T-cell (primary cell): Measurements from ENCODE around the gene CYP24A1. TPM values are rescaled to one million over a fixed set of nuclear protein-coding genes. Genes with fewer than 3 reads are reported as not detected.

Source experiments
- ATAC-seq, 4 experiments: fragments of 200-7000 bp in 3 of 4; fragments of 150-1000 bp in 1 of 4; cut with Tn5 transposase; replicated peaks in 1 of 4; 1 replicate in 3 of 4; 2 replicates in 1 of 4; pipeline ENCODE4 v1.10.0; 2021; ENCODE audit warnings: moderate library complexity in 3 of 4, mild to moderate bottlenecking in 2 of 4, moderate number of reproducible peaks in 1 of 4
- CTCF ChIA-PET, 2 donors: fragments of 300-600 bp; sonication (Branson Sonifier 250); formaldehyde crosslinking; loops; one replicate each; lab custom pipeline; 2022; ENCODE audit warnings: antibody characterized with exemption in 2 of 2; lab: Charles Lee
- POLR2A ChIA-PET, 2 donors: fragments of 300-600 bp; sonication (Branson Sonifier 250); formaldehyde crosslinking; loops; one replicate each; lab custom pipeline; 2022; ENCODE audit warnings: antibody characterized with exemption in 2 of 2; lab: Charles Lee
- DNase-seq, 35 experiments: peaks; one replicate each; pipeline versions ENCODE4 v3.0.0 to v3.0.0-alpha.2; 2013 to 2023
- H3K27ac ChIP-seq: one replicate; pipeline ENCODE4 v1.5.1; 2013; ENCODE audit warnings: low read length
- H3K27me3 ChIP-seq, 2 experiments: replicated peaks in 1 of 2; 1 replicate in 1 of 2; 2 replicates in 1 of 2; pipeline versions ENCODE4 v1.6.1 to v1.7.0; 2013; ENCODE audit warnings: low read length in 1 of 2, mixed read lengths in 1 of 2; ENCODE audit not compliant: control insufficient read depth in 2 of 2, insufficient read depth in 2 of 2; ENCODE audit errors: extremely low read depth in 1 of 2
- H3K36me3 ChIP-seq, 2 donors: 1 replicate in 1 of 2; 2 replicates in 1 of 2; pipeline versions ENCODE4 v1.6.1 to v1.7.0; 2013; ENCODE audit warnings: low read length in 1 of 2; ENCODE audit not compliant: control insufficient read depth in 2 of 2, insufficient read depth in 1 of 2; ENCODE audit errors: extremely low read depth in 1 of 2
- H3K4me1 ChIP-seq, 2 experiments: 1 replicate in 1 of 2; 2 replicates in 1 of 2; pipeline versions ENCODE4 v1.6.1 to v1.7.0; 2013; ENCODE audit warnings: low read length in 2 of 2, mixed read lengths in 1 of 2; ENCODE audit not compliant: insufficient read depth in 2 of 2, control insufficient read depth in 1 of 2; ENCODE audit errors: extremely low read depth in 1 of 2
- H3K4me3 ChIP-seq, 2 donors: 1 replicate in 1 of 2; 2 replicates in 1 of 2; pipeline versions ENCODE4 v1.5.1 to v1.7.0; 2013; ENCODE audit warnings: mild to moderate bottlenecking in 2 of 2, low read length in 1 of 2, moderate library complexity in 1 of 2; ENCODE audit not compliant: control insufficient read depth in 1 of 2; ENCODE audit errors: extremely low read depth in 1 of 2
- H3K9me3 ChIP-seq: 2 replicates; pipeline ENCODE4 v1.7.0; 2013
- H3K27ac Mint-ChIP-seq, 2 donors: one replicate each; pipeline ENCODE4 v1.8.0; 2020 to 2021; ENCODE audit warnings: mild to moderate bottlenecking in 2 of 2, mixed read lengths in 2 of 2
- H3K27me3 Mint-ChIP-seq, 2 donors: one replicate each; pipeline ENCODE4 v1.8.0; 2021 to 2022; ENCODE audit warnings: mixed read lengths in 2 of 2
- H3K36me3 Mint-ChIP-seq: one replicate; pipeline ENCODE4 v1.8.0; 2021; ENCODE audit warnings: mixed read lengths
- H3K4me1 Mint-ChIP-seq, 3 donors: one replicate each; pipeline ENCODE4 v1.8.0; 2020 to 2022; ENCODE audit warnings: mixed read lengths in 3 of 3, mild to moderate bottlenecking in 1 of 3
- H3K4me3 Mint-ChIP-seq, 3 donors: one replicate each; pipeline ENCODE4 v1.8.0; 2020 to 2022; ENCODE audit warnings: mild to moderate bottlenecking in 3 of 3, mixed read lengths in 3 of 3, moderate library complexity in 3 of 3
- H3K9me3 Mint-ChIP-seq, 3 donors: one replicate each; pipeline ENCODE4 v1.8.0; 2020 to 2022; ENCODE audit warnings: mixed read lengths in 3 of 3
- WGBS: methylation state at CpG from one replicate; pipeline ENCODE4 v1.1.5; 2013; ENCODE audit warnings: missing lambda C conversion rate; ENCODE audit not compliant: insufficient coverage; 5-methylcytosine and 5-hydroxymethylcytosine counted together
- total RNA-seq, 35 experiments: library from RNA in 6 of 35; stranded (reverse) in 6 of 35; fragments of 120-200 nt in 1 of 35; gene quantifications; one replicate each; pipeline versions ENCODE4 v1.2.1 to v1.2.4 and lab custom pipeline; 2013 to 2026

The CYP24A1 gene
- total RNA-seq, 5 donors from 2014 or later (not counting 1 experiment from before 2014, with no cell fraction given) = 0.13 to 0.79 (median 0.42) TPM; not detected in 1

DNA sequence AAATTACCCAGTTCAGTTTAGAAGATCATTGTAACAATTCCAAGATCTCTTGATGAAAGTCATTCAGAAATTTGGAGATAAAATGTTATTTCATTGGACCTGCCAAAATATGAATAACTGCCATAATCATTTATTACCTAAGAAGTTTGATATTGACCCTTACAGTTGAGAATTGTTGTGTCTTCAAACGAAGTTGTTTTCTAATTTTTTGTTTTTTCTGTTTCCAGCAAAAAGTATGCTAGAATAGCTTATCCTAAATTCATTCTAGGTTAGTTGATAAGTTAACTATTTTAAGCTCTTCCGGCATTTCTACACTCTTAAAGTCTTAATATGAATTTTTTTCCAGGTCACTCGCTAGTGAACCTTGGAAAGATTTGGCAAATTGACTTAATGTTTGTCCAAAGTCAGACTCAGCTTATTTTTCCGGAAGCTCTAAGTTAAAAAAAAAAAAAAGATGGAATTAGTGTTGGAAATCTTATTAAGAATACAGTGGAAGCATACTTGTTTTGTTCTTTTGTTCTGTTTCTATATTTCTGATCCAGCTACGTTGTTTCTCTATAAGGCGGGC lies 28.9 kb downstream of the CYP24A1 start:
- Mint-ChIP-seq H3K9me3 (no peaks in the 10 kb centered on the region), H3K27ac (no peak overlapping the region), H3K4me3 (no peak overlapping the region), H3K4me1 (no peaks in the 10 kb centered on the region), H3K36me3 (no peaks in the 10 kb centered on the region), H3K27me3 (peaks cover 13 to 24% of the 10 kb centered on the region in 2 donors)
- ATAC-seq = no peak
- WGBS = 84% methylated on average over 2 of the region's 6 CpGs
- DNase-seq = no peak
- no peak overlapping the region for H3K4me3 ChIP-seq
- H3K27me3 ChIP-seq = peaks cover 0 to 2% of the 10 kb centered on the region in 2 experiments
- H3K36me3 ChIP-seq = no peaks in the 10 kb centered on the region
- ChIA-PET POLR2A (no interaction called here), CTCF (interaction anchor here in 1 of 2 donors (0.6 kb wide), 2 partner anchors 43 to 44 kb away, joined by 4 read pairs; no protein-coding TSS in a partner anchor)
- no peak overlapping the region for H3K27ac ChIP-seq
- no peaks in the 10 kb centered on the region for H3K9me3 ChIP-seq
- no peaks in the 10 kb centered on the region for H3K4me1 ChIP-seq

DNA sequence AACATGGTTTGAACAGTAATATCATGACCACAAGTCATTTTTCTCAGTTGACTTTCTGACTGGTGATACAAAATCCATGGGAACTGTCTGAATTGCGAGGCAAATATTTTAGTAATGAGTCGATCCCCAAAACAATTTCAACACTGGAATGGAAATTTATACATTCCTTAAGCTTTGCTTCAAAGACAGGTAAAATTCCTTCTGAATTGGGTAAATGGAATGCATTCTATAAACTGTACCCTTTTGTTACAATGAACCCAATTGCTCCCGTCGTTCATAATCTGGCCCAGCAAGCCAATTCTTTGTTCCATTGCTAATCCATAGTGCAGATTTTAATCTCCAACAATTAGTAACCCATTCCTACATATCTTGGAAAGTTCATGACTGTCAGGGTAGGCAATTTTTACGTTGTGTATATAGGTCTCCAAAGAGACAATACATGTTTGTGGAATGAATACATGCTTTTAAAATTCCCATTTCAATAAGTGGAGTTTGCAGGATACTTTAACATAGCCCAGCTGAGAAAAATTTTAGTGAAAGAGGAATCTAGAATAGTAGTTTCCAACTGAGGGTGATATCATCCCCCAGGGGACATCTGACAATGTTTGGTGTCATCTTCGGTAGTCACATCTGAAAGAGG lies 32.7 kb downstream of the CYP24A1 start:
- Mint-ChIP-seq H3K27me3 (peaks cover 8 to 22% of the 10 kb centered on the region in 2 donors), H3K27ac (no peak overlapping the region), H3K9me3 (no peaks in the 10 kb centered on the region), H3K36me3 (no peaks in the 10 kb centered on the region), H3K4me3 (no peak overlapping the region), H3K4me1 (no peaks in the 10 kb centered on the region)
- H3K36me3 ChIP-seq = no peaks in the 10 kb centered on the region
- no peak for DNase-seq
- no peak overlapping the region for H3K4me3 ChIP-seq
- no peaks in the 10 kb centered on the region for H3K4me1 ChIP-seq
- ATAC-seq = no peak
- POLR2A ChIA-PET = no interaction called here
- H3K27ac ChIP-seq = no peak overlapping the region
- peaks cover 0 to 4% of the 10 kb centered on the region in 2 experiments for H3K27me3 ChIP-seq
- H3K9me3 ChIP-seq = no peaks in the 10 kb centered on the region
- CTCF ChIA-PET = no interaction called here
- WGBS = no CpG with 5 or more reads among the region's 6 CpGs

DNA sequence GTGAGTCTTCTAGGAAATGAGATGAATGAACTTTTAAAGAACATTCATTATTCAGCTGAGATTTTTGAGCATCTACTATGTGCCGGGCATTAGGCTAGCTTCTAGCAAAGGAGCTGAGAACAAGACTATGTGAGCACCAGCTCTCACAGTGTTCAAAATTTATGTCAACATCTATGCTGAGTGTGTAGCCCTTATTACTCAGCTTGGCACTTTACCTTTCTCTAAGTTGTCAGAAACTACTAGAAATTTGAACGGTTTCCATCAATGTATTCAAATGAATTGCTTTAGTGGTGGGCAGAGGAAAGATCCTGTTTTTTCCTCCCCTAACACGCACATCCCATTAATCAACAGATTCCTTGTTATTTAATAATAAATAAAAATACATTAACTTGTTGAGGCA lies 33.3 kb downstream of the CYP24A1 start:
- Mint-ChIP-seq H3K4me3 (no peak overlapping the region), H3K27me3 (peaks cover 8 to 19% of the 10 kb centered on the region in 2 donors), H3K4me1 (no peaks in the 10 kb centered on the region), H3K27ac (no peak overlapping the region), H3K36me3 (no peaks in the 10 kb centered on the region), H3K9me3 (no peaks in the 10 kb centered on the region)
- Histone ChIP-seq H3K4me3 (no peak overlapping the region), H3K36me3 (no peaks in the 10 kb centered on the region), H3K27me3 (peaks cover 0 to 4% of the 10 kb centered on the region in 2 experiments), H3K27ac (no peak overlapping the region), H3K9me3 (no peaks in the 10 kb centered on the region), H3K4me1 (no peaks in the 10 kb centered on the region)
- ChIA-PET POLR2A (no interaction called here), CTCF (no interaction called here)
- ATAC-seq = no peak
- DNase-seq = no peak
- WGBS = 100% methylated on average over 1 of the region's 3 CpGs

DNA sequence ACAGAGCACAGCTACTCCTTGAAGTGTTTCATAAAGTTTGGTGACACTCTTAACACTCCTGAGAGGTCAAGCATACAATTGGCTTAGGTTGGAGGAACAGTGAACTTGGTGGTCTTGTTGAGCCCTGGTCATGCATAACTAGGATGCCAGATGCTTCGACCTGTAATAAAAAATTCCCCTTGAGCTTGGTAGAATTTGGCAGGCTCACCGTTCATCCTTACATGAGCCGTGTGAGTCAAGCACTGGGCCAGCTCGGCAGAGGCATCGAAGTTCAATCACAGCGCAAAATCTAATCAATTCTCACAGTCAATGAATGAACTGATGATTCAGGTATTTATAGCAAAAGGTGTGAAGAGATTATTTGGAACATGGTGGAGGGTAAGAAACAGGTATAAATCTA lies 33.7 kb downstream of the CYP24A1 start:
- H3K27me3 Mint-ChIP-seq = peaks cover 7 to 17% of the 10 kb centered on the region in 2 donors
- POLR2A ChIA-PET = no interaction called here
- Histone ChIP-seq H3K27ac (no peak overlapping the region), H3K4me3 (no peak overlapping the region), H3K9me3 (no peaks in the 10 kb centered on the region), H3K4me1 (no peaks in the 10 kb centered on the region), H3K36me3 (no peaks in the 10 kb centered on the region), H3K27me3 (peaks cover 0 to 4% of the 10 kb centered on the region in 2 experiments)
- CTCF ChIA-PET = no interaction called here
- H3K27ac Mint-ChIP-seq = no peak overlapping the region
- H3K4me3 Mint-ChIP-seq = no peak overlapping the region
- no peaks in the 10 kb centered on the region for H3K4me1 Mint-ChIP-seq
- no peaks in the 10 kb centered on the region for H3K36me3 Mint-ChIP-seq
- ATAC-seq (no peak), DNase-seq (no peak)
- 100% methylated on average over 1 of the region's 6 CpGs for WGBS
- H3K9me3 Mint-ChIP-seq = no peaks in the 10 kb centered on the region

DNA sequence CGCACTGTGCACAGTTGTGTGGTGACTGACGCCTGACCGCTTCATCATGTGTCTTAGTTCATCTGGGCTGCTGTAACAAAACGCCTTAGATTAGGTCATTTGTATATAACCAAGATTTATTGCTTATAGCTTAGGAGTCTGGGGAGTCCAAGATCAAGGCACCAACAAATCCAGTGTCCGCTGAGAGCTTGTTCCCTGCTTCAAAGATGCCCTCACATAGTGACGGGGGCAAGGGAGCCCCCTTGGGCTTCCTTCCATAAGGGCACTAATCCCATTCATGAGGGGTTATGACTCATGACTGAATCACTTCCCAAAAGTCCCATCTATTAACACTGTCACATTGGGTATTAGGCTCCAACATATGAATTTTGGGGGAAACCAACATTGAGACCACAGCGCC lies 34.6 kb downstream of the CYP24A1 start:
- no peak overlapping the region for H3K4me3 Mint-ChIP-seq
- Histone ChIP-seq H3K4me1 (no peaks in the 10 kb centered on the region), H3K27ac (no peak overlapping the region), H3K36me3 (no peaks in the 10 kb centered on the region), H3K9me3 (no peaks in the 10 kb centered on the region), H3K4me3 (no peak overlapping the region), H3K27me3 (peaks cover 0 to 4% of the 10 kb centered on the region in 2 experiments)
- H3K36me3 Mint-ChIP-seq = no peaks in the 10 kb centered on the region
- ATAC-seq (no peak), DNase-seq (no peak)
- CTCF ChIA-PET = no interaction called here
- 95% methylated on average over 4 of the region's 7 CpGs for whole genome bisulfite sequencing
- H3K27me3 Mint-ChIP-seq = peaks cover 6 to 16% of the 10 kb centered on the region in 2 donors
- H3K9me3 Mint-ChIP-seq = no peaks in the 10 kb centered on the region
- no peak overlapping the region for H3K27ac Mint-ChIP-seq
- no peaks in the 10 kb centered on the region for H3K4me1 Mint-ChIP-seq
- POLR2A ChIA-PET = no interaction called here

DNA sequence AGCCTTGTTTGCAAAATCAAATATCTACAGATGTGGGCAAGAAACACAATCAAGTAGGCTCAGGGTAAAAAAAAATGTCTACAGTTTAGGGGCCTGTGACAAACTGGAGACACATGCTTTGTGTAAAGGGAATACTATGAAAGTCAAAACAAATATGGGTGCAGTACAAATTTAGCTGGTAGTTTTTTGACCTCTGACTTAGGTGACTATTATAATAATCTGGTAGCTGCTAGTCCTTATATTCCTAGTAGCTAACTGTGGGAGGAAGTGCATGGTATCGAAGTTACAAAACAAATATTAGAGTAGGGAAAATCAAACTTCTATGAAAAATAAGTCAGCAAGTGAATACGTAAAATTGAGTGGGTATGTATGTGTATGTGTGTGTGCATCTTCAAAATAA lies 35.4 kb downstream of the CYP24A1 start:
- Histone ChIP-seq H3K4me1 (no peaks in the 10 kb centered on the region), H3K4me3 (no peak overlapping the region), H3K36me3 (no peaks in the 10 kb centered on the region), H3K9me3 (no peaks in the 10 kb centered on the region), H3K27ac (no peak overlapping the region), H3K27me3 (peaks cover 0 to 4% of the 10 kb centered on the region in 2 experiments)
- no peak overlapping the region for H3K27ac Mint-ChIP-seq
- H3K27me3 Mint-ChIP-seq = peaks cover 6 to 16% of the 10 kb centered on the region in 2 donors
- DNase-seq (no peak), ATAC-seq (no peak)
- H3K36me3 Mint-ChIP-seq = no peaks in the 10 kb centered on the region
- H3K4me1 Mint-ChIP-seq = no peaks in the 10 kb centered on the region
- no CpG with 5 or more reads among the region's 2 CpGs for WGBS
- POLR2A ChIA-PET = no interaction called here
- CTCF ChIA-PET = interaction anchor here in 1 of 2 donors (0.6 kb wide), 1 partner anchor 448 kb away, joined by 3 read pairs; no protein-coding TSS in a partner anchor
- H3K9me3 Mint-ChIP-seq = no peaks in the 10 kb centered on the region
- H3K4me3 Mint-ChIP-seq = no peak overlapping the region
